ENCODE results near the gene TMCC2. TPM values are rescaled to one million over a fixed set of nuclear protein-coding genes. Genes with fewer than 3 reads are reported as not detected.

Gene TMCC2
- total RNA-seq, 1 donor from 2014 or later = 8.4 TPM

DNA sequence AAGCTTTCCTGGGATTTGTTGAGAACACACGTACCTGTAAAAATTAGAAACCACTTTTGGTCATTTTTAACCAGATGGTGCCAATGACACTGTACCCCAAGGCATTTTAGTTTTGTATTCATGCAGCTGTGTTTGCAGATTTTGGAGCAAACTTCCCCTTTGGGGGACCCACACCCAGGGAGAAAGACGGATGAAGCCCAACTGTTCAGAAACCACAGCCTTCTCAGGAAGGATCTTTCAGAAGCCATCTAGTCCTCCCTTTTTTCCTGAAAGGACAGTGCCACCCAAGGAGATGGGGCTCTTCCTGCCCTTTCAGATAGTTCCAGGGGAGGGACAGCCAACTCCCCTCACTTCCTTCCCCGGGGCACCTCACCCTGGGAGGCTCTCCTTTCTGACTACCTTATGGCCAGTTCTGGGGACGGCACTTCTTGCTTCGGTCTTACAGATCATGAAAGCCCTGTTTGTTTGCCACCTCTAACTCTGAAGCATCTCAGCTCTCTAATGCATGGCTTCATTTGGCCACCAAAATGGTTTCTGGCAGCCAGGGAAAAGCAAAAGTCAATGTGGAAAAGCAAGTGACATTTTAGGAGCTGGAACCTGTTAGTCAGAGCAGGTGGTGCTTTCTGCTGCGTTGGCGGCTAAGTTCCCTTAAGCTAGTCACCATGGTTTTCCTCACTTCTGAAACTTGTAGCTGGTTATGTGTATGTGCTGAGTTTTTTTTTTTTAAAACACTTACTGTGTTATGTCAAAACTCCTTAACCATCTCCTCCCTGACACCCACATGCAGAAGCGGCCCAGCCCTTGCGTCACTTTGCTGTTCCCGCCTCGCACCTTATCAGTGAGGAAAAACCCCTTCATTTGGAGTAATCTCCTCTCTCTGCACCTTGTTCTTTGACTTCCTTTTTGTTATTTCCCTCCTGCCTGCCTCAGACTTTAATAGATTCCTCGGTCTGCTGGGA, 10.1 kb downstream of the TMCC2 start:
- intact Hi-C loops (cut with micrococcal nuclease) = loop anchor here (1.0 kb wide), 1 partner anchor 9 kb away; no protein-coding TSS in a partner anchor

DNA sequence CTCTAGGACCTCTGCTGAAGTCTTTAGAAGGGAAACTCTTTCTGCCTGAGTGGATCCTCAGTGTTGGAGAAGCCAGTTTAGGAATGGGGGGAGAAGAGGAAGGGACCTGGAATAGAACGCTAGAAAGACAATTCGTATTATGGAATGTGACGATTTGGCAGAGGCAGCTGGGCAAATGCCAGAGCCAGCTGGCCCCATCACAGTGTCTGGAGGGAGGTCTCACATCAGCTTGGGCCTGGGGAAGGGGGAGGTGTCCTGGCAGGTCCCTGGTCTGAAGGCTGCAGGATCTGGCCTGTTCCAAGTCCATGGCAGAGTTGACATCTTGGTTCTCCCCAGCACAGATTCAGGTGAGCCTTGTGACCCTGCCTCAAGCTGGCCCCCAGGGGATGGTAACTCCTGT, 11.3 kb downstream of the TMCC2 start:
- intact Hi-C loops (cut with micrococcal nuclease) = no loop called here

DNA sequence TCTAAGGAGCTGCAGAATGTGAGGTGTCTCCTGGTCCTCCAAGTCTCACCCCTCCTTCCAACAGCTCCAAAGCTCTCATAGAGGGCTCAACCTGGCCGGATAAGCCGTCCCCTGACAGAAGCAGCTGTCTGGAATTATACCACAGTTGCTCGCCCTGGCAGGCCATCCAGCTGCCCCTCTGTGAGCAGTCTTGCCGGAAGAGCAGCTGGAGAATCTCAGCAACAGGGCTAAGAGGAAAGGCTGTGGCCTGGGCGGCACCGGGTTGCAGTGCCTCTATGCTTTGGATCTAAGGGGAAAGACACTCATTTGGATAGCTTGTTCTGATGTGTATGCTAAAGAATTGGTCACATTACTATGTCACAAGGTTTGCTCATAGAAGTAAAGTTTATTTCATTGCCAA, 12.4 kb downstream of the TMCC2 start:
- intact Hi-C loops (cut with micrococcal nuclease) = no loop called here

DNA sequence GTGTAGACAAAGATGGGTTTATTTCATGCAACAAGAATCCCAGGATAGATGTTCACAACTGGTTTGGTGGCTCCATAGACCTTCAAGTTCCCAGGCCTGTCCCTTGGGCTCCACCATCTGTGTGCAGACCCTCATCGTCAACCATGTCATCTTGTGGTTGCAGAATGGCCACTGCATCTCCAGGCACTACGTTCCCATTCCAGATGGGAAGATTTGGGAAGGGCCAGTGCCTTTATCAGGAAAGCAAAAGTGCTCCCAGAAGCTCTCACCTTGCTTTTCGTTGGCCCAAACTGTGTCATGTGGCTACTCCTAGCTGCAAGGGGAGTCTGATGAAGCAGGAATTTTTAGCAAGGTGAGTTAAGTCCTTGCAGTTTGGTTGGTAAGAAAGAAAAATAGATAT, 12.8 kb downstream of the TMCC2 start:
- intact Hi-C loops (cut with micrococcal nuclease) = no loop called here

DNA sequence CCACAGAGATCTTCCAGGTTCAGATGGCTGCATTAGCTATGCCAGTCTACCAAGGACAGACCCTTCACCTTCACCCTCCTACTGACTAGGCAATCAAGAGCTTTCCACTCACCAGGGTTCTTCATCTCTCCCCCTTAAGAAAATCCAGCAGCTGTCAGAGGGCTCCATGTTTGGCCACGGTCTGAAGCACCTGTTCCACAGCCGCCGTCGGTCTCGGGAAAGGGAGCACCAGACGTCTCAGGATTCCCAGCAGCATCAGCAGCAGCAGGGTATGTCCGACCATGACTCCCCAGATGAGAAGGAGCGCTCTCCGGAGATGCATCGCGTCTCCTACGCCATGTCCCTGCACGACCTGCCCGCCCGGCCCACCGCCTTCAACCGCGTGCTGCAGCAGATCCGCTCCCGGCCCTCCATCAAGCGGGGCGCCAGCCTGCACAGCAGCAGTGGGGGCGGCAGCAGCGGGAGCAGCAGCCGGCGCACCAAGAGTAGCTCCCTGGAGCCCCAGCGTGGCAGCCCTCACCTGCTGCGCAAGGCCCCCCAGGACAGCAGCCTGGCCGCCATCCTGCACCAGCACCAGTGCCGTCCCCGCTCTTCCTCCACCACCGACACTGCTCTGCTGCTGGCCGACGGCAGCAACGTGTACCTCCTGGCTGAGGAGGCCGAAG, 13.8 kb downstream of the TMCC2 start:
- intact Hi-C loops (cut with micrococcal nuclease) = no loop called here

DNA sequence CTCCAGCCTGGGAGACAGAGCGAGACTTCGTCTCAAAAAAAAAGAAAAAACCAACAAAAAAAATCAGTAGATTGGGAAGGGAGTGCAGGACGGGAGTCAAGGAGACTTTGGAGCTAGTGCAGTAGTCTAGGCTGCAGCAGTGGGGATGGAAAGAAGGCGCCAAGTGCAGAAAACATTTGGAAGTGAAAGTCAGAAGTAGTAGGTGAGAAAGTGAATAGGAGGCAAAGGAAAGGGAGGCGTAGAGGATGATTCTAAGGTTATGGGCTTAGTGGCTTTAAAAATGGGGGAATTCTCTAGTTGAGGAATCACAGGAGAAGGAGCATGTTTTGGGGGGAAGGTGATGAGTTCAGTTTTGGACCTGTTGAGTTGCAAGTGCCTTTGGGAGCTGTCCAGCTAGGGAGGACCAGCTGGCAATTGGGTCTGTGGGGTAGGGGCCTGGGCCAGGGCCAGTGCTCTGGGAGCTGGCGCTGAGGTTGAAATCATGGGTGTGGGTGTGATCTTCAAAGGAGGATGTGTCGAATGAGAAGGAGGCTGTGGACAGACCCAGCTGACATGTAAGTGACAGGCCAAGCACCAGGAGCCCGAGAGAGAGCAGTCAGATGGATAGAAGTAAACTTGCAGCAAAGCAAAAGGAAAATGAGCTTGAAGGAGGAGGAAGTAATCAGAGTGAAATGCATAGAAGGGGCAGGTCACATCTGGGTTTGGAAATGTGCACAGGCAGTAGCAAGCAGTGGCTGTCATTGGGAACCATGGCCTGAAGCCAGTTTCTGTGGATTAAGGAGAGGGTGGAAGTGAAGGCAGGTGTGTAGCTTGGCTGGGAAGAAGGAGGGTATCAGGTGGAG, 15.8 kb downstream of the TMCC2 start:
- intact Hi-C loops (cut with micrococcal nuclease) = no loop called here

DNA sequence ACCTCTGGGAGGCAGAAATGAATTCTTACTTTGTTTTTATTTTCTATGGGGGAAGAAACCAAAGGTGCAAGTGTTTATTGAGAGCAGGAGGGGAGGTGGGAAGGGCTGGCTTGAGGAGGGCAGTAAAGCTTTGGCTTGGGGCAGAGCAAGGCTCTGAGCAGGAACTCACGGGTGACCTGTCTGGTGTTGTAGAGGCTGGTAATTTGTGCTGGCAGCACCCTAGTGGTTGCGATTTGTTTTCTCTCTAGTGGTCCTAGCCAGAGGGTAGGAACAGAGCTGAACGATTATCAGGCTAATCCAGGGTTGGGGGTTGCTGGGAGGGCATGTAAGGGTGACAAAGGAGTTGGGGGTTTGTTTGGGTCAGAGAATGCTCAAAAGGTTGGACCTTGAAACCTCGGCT, 16.6 kb downstream of the TMCC2 start:
- intact Hi-C loops (cut with micrococcal nuclease) = no loop called here

DNA sequence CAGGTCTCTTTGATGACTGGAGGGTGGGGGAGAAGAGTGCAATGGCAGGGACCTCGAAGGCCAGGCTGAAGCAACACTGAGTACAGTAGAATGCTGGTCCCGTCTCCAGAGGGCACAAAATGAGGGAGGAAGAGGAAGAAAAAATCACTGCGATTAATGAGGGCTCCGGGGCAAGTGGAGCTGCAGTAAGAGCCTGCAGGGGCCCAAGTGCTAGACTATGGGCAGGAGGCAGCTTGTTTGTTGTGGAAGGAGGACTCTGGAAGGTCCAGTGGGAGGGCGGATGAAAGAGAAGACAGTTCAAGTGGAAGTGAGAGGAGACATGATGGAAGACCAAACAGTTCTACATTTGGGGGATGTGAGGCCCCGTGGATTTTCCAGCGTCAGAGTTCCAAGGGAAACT, 17.4 kb downstream of the TMCC2 start:
- intact Hi-C loops (cut with micrococcal nuclease) = no loop called here

DNA sequence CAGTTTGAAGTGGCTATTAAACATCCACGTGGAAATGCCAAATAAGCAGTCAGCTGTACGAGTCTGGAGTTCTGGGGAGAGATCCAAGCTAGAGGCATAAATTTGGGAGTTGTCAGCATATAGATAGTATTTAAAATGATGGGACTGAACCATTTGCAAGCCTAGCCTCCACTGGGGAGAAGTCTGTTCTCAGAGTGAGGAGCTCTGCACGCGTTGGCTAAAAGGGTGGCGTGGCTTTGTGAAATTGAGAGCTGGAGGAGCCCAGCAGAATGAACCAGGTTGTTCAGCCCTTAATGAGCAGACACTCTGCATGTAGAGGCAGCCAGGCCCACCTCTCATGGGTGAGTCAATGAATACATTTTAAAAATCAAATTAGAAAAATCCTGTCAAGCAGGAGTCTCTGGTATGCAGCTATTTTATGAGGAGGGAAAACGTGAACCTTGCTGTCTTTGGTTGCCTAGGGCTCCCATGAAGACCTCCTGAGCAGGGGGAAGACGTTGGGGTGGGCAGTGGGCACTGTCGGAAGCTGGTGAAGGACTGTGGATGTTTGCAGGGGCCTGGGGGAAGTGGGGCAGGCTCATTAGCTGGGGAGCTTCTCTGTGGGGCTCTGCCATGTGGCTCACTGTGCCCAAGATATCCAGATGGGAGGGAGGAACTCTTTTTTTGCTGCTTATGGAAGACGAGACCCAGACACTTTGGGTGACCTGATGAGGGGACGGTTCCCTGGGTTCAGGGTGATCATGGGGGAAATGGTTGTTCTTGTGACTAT, 18.8 kb downstream of the TMCC2 start:
- intact Hi-C loops (cut with micrococcal nuclease) = no loop called here

DNA sequence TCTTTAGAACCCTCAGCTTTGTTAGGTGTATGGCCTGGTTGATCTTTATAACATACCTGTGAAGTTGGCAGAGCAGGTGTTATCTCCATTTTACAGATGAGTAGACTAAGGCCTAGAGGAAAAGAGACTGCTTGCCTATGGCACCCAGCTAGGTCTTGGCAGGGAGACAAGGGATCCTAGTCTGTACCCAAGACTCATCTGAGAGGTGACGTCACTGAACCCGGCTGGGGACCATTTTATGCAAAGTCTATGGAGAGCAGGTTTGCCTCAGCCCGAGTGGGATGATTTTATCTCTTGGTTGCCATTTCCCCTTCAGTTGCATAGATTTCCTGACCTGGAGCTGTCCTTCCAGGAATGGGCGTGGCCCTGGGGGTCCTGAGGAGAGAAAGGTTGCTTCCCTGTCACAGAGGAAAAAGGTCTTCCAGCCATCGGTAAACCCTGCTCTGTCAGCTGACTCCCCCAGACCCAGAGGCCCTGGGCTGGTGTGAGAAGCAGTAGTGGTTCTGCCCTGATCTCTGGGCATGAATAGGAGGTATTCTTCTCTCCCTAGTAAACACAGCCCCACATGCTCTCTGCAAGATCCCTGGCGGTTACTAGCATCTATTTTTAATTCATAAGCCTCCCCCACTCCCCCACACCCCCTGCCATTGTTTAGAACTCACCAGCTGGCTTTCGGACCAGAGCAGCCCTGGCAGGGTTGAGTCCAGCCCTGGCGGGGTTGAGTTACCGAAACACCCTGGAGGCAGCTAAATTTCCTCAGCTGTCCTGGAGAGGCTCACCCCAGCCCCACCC, 19.6 kb downstream of the TMCC2 start:
- intact Hi-C loops (cut with micrococcal nuclease) = no loop called here

DNA sequence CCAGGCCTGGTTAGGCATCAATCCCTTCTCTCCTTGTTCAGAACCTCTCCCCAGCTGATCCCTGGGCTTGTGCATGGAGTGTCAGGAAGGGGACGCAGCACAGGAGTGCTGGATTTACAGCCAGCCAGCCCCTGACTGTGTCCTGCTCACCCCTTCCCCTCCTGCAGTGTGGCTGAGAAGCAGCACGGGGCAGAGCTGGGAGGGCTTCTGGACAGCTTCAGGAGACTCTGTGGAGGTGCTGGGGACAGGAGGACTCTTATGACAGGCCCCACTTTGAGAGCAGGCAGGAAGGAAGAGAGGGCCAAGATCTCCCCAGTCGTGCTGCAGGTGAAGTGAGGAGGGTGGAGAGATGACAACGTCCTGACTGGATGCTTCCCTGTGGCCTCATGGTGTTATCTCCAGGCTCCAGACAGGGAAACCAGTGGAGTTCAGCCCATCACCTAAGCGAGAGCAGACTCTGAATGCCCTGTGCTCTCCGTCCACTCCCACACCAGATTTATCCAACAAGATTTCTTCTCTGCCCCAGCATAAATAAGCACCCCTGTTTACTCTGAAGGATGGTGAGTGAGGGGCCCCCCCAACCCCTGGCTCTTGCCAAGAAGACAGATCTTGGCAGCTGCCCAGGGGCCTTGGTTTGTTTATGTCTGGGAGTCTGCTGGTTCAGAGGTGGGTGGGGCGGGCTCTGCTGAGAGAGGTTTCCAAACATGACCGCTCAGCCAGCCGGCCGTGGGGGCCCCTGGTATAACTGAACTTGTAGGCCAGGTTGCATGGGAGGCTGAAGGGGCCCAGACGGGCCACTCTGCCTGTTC, 21.3 kb downstream of the TMCC2 start:
- intact Hi-C loops (cut with micrococcal nuclease) = no loop called here

DNA sequence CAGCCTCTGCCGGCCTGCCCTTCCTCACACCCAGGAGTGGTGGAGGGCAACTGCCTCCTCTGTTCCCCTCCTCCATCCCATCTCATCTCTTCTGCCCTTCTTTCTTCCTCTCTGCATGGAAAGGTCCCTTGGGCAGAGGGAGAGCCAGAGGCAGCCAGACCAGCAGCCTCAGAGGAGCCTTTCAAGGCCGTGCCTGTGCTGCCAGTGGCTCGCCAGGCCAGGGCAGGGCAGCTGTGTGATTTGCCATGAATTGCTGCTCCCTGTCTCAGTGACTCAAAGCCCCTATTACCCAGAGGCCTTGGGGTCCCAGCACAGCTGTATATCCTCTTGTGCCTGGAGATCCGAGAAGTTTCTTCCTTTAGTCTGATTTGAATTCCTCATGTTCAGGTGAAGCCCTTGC, 21.9 kb downstream of the TMCC2 start:
- intact Hi-C loops (cut with micrococcal nuclease) = no loop called here

DNA sequence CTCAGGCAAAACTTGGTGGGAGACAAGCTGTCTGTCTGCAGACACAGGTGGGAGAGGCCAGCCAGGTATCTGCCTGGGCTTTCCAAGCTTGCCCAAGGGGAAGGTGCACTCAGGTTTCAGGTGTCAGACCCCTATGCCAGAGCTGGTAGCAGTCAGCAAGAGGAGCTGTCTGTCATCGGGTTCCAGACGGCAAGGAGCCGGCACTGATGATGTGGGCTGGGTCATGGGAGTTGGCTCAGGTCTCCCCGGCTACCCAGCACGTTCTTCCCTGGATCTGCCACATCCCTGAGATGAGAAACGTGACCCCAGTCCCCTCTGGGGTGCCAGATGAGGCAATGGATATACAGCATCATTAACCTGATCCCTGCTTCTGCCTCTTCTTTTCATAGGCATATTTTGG, 23.0 kb downstream of the TMCC2 start:
- intact Hi-C loops (cut with micrococcal nuclease) = no loop called here

DNA sequence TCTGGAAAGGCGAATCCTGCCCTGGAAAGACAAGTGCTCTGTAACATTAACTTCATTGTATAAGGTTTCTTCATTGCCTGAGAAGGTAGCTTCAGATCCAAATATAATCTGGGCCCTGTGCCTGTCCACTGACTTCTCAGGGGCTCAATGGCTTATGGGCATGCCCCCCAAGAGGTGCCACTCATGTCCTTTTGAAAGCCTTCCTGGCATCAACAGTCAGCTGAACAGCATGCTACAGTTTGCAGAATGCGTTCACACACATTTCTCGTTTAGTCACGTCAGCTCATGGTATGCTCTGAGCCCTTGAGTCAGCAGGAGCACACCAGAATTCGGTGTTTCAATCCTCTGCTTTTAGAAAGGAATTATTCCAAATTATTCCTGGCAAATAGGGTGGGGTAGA, 23.8 kb downstream of the TMCC2 start:
- intact Hi-C loops (cut with micrococcal nuclease) = no loop called here

DNA sequence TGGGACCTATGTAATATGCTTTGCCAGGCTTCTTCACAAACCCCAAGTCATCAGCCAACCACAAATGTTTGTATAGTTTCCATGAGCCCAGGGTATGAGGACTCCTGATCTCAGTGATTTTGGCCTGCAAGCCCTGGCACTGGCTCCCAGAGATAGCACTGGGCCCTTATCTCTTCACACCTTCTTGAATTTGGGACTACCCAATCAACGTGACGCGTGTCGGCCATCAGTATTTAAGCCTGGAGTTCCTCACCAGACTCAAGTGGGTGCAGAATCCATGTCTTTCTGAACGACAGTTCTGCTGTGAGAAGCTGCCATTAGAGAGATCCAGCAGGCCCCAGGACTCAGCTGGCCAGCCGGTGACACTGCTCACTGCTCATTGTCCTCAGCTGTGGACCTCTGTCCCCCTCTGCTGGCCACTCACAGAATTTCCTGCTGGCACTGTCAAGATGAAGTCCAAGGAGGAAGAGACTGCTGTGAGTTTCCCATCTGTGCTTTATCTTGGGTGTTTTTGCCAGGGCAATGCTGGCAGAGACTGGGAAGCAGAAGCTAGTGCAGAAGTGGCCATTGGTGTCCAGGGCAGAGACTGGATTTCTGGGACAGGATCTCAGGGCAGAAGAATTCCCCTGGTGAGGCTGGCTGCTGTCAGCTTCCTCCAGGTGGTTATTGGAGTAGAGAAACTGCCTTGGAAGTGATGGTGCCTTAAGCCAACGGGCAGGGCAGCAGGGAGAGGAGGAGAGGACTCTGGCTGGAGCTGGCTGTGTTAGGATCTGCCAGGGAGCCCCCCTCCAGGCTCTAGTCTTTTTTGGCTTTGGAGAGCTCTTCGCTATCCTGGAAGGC, 28.4 kb downstream of the TMCC2 start:
- intact Hi-C loops (cut with micrococcal nuclease) = loop anchor here (1.0 to 2.0 kb wide), 8 partner anchors 27 to 281 kb away; partner anchors contain the start of gene DSTYK

DNA sequence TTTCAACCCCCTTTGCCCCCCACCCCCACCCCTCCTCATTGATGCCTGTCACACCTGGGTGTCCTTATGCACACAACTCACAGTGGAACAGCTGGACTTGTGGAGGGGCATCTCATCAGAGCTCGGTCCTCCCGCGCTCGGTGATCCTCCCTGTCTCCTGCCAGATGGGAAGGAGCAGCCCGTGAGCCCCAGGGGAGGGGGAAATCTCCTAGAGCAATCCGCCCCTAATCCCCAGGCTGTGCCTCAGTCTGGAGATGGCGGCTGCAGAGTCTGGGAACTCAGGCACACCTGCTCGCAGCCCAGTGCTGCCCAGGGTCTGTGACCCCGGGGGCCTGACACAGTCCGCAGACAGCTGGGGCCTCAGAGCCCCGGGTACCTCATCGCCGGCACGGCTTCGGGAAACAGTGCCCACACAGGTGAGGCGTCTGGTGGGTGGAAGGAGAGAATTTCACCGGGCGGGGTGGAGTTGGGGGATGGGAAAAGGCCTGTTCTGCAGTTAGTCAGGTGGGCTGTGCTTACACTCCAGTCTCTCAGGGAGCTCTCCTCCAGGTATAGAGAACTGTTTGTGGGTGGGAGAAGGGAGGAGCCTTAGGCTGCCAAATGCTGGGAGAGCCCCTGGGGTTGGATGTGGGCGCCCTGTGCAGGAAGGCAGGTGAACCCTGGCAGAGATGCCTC, 29.3 kb downstream of the TMCC2 start:
- intact Hi-C loops (cut with micrococcal nuclease) = loop anchor here (1.0 to 2.0 kb wide), 8 partner anchors 28 to 282 kb away; partner anchors contain the start of gene DSTYK

DNA sequence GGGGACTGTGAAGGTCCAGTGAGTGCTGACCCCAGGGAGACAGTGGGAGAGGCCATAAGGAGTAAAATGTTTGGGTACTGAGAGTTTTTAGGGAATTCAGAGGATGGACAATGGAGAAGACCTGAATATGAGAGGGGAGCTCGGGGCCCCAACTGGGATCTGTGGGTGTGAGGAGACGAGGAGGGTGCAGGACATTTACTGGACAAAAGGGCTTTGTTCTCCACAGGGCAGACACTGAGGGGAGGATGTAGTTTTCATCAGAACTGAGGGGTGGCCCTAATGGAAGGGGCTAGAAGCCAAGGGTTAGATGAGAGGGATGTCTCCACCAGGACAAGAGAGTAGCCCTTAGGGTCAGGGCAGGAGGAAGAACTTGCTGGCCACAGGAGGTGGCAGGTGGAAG, 30.0 kb downstream of the TMCC2 start:
- intact Hi-C loops (cut with micrococcal nuclease) = loop anchor here (2.0 kb wide), 1 partner anchor 77 kb away; no protein-coding TSS in a partner anchor

DNA sequence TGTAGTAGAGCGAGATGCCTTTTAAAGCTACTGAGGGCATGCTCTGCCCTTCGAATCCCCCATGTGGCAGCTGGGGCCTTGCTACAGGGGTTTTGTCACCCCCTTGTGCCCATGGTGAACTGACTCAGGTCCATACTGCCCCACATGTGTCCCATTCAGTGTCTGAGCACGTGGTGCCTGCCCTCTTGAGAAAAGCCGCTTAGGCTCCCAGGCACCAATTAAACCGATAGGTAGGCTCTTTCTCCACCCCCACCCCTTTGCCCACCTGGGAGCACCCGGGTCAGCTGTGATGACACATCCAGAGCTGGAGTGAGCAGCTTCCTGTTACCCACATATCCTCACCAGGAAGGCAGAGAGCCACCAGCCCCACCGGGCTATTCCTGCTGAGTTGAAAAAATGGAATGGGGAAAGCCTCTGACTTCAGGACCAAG, 30.5 kb downstream of the TMCC2 start:
- intact Hi-C loops (cut with micrococcal nuclease) = no loop called here

Data from T-helper 1 cell treated with Interleukin-12 subunit alpha and Interleukin-12 subunit beta and Interleukin-4 antibody, amounts not matched to agents 30 ng/mL and 1 ng/mL, for 36 hours (primary cell).